ENCODE measurements around the gene MORN1. TPM values are rescaled to one million over a fixed set of nuclear protein-coding genes. Genes with fewer than 3 reads are reported as not detected.

Gene MORN1
- total and polyA plus RNA-seq, 2 experiments from 2014 or later = 4.5 to 9.4 TPM

- Histone ChIP-seq H3K4me3 (no peak overlapping the region), H3K4me2 (no peak overlapping the region), H3K27ac (no peak overlapping the region), H3K9me3 (ENCODE audit: low read depth) (no peaks in the 10 kb centered on the region), H3K79me2 (no peaks in the 10 kb centered on the region), H3K36me3 (replicated peaks; ENCODE audit: insufficient read depth, low read depth) (no peaks in the 10 kb centered on the region), H3K4me1 (ENCODE audit: insufficient read depth) (no peaks in the 10 kb centered on the region), H3K27me3 (peaks cover 3% of the 10 kb centered on the region), H4K20me1 (ENCODE audit: insufficient read depth, poor library complexity, severe bottlenecking) (no peaks in the 10 kb centered on the region), H2AFZ (no peak overlapping the region), H3K9me2 (replicated peaks; ENCODE audit: insufficient read depth) (no peaks in the 10 kb centered on the region)
- TF ChIP-seq EZH2phosphoT487 (IDR thresholded peaks at IDR 0.05; ENCODE audit: low read depth, severe bottlenecking, unreplicated experiment) (no peak), CTCF (IDR thresholded peaks at IDR 0.05; ENCODE audit: poor library complexity) (no peak), EZH2 (IDR thresholded peaks at IDR 0.05; ENCODE audit: borderline replicate concordance) (no peak)
- WGBS (ENCODE audit: low lambda C conversion rate, missing lambda C conversion rate) = 90% methylated on average over 9 of the region's 10 CpGs
- no peak for DNase-seq (ENCODE audit: low spot score)
Measured at GRCh38 chr1:2430592-2430973, 39.2 kb upstream of the MORN1 start.

- Histone ChIP-seq H3K4me3 (no peak overlapping the region), H3K9me3 (ENCODE audit: low read depth) (no peaks in the 10 kb centered on the region), H3K27me3 (peaks cover 3% of the 10 kb centered on the region), H2AFZ (no peak overlapping the region), H3K4me2 (no peak overlapping the region), H3K4me1 (ENCODE audit: insufficient read depth) (no peaks in the 10 kb centered on the region), H3K9me2 (replicated peaks; ENCODE audit: insufficient read depth) (no peaks in the 10 kb centered on the region), H3K36me3 (replicated peaks; ENCODE audit: insufficient read depth, low read depth) (no peaks in the 10 kb centered on the region), H4K20me1 (ENCODE audit: insufficient read depth, poor library complexity, severe bottlenecking) (no peaks in the 10 kb centered on the region), H3K79me2 (no peaks in the 10 kb centered on the region), H3K27ac (no peak overlapping the region)
- no peak for TF ChIP-seq EZH2 (IDR thresholded peaks at IDR 0.05; ENCODE audit: borderline replicate concordance)
- TF ChIP-seq EZH2phosphoT487 (IDR thresholded peaks at IDR 0.05; ENCODE audit: low read depth, severe bottlenecking, unreplicated experiment) = no peak
- no peak for TF ChIP-seq CTCF (IDR thresholded peaks at IDR 0.05; ENCODE audit: poor library complexity)
- WGBS (ENCODE audit: low lambda C conversion rate, missing lambda C conversion rate) = 86% methylated on average over 19 of the region's 20 CpGs
- DNase-seq (ENCODE audit: low spot score) = no peak
Measured at GRCh38 chr1:2429780-2430591, 38.6 kb upstream of the MORN1 start.

GRCh38 chr1:2428490-2428889 is 37.1 kb upstream of the MORN1 start:
- H3K27ac ChIP-seq = no peak overlapping the region
- no peak overlapping the region for H2AFZ ChIP-seq
- TF ChIP-seq EZH2 (IDR thresholded peaks at IDR 0.05; ENCODE audit: borderline replicate concordance) (no peak), CTCF (IDR thresholded peaks at IDR 0.05; ENCODE audit: poor library complexity) (no peak), EZH2phosphoT487 (IDR thresholded peaks at IDR 0.05; ENCODE audit: low read depth, severe bottlenecking, unreplicated experiment) (no peak)
- H4K20me1 ChIP-seq (ENCODE audit: insufficient read depth, poor library complexity, severe bottlenecking) = no peaks in the 10 kb centered on the region
- no peaks in the 10 kb centered on the region for H3K9me2 ChIP-seq (replicated peaks; ENCODE audit: insufficient read depth)
- H3K4me3 ChIP-seq = no peak overlapping the region
- WGBS (ENCODE audit: low lambda C conversion rate, missing lambda C conversion rate) = 93% methylated on average over 28 of the region's 28 CpGs
- H3K4me2 ChIP-seq = no peak overlapping the region
- no peaks in the 10 kb centered on the region for H3K4me1 ChIP-seq (ENCODE audit: insufficient read depth)
- DNase-seq (ENCODE audit: low spot score) = no peak
- H3K27me3 ChIP-seq = peaks cover 3% of the 10 kb centered on the region
- no peaks in the 10 kb centered on the region for H3K9me3 ChIP-seq (ENCODE audit: low read depth)
- H3K79me2 ChIP-seq = no peaks in the 10 kb centered on the region
- no peaks in the 10 kb centered on the region for H3K36me3 ChIP-seq (replicated peaks; ENCODE audit: insufficient read depth, low read depth)

Measured in hepatocyte (in vitro differentiated cells).